Activated naive CD4-positive, alpha-beta T cell (primary cell): Measurements from ENCODE around the gene P3H4.
A peak's percentile ranks its signal among the peaks of the same experiment; 100 is the strongest.
"Not testable (repeated sequence)": the region's sequence is repeated elsewhere in the genome, so short reads cannot be mapped to it uniquely, and the experiment has no call there.

Experiments
- DNase-seq, 4 experiments: peaks; one replicate each; lab custom pipeline; 2025; lab: John Stamatoyannopoulos, UW

The P3H4 gene

DNA sequence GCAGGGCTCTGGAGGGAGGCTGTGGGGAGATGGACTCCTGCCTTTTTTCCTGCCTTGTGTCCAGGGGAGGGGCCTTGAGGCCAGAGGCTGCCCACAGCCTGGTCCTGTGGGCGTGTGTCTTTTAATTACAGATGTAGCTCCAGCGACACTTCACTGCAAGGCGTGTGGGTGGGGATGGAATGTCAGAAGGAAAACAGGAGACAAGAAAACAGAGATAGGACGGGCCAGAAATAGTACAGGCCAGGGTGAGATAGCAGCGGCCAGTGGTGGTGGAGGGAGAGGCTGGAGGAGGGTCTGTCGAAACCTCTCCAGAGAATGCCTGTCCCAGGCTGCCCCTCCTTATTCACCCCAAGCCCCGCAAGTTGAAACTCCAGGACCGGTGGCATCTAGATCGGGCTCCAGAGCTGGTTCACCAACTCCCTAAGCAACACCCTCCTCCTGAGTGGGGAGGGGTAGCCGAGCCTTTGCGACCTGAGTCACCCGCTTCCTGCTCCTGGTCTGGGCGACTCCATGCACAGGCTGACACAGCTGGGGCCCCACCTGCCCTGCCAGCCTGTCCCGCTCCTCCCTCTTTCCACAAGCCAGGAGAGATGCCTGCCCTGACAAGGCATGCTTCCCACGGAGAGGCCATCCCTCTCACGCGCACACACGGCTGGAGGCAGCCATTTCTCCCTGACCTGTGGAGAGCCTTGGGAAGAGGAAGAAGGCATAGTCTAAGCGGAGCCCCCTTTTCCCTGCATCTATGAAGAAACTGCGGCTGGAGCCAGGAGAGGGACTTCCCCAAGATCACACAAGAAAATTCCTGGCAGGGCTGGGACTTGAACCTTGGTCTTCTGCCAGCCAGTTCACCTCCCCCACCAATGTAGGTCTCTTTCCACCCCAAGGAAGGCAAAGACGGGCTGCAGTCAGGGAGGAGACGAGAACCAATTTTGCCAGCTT lies 18.6 kb downstream of the P3H4 start:
- DNase-seq: no peak

DNA sequence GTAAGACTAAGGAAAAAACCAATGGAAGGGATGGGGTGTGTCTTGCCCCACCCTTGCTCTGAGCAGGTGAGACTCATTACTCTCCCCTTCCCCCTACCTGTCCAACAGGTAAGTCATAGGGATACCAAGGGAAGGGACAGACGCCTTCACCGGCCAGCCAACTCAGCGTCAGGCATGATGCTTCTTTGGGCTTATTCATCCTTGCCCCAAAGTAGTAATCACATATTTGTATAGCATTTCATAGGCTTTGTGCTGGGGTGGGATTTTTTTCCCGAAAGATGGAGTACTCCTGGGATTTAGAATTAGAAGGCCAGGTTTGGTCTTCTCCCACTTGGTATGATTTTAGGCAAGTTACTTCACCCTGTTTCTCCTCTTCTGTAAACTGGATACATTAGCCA lies 24.7 kb downstream of the P3H4 start:
- no peak for DNase-seq

DNA sequence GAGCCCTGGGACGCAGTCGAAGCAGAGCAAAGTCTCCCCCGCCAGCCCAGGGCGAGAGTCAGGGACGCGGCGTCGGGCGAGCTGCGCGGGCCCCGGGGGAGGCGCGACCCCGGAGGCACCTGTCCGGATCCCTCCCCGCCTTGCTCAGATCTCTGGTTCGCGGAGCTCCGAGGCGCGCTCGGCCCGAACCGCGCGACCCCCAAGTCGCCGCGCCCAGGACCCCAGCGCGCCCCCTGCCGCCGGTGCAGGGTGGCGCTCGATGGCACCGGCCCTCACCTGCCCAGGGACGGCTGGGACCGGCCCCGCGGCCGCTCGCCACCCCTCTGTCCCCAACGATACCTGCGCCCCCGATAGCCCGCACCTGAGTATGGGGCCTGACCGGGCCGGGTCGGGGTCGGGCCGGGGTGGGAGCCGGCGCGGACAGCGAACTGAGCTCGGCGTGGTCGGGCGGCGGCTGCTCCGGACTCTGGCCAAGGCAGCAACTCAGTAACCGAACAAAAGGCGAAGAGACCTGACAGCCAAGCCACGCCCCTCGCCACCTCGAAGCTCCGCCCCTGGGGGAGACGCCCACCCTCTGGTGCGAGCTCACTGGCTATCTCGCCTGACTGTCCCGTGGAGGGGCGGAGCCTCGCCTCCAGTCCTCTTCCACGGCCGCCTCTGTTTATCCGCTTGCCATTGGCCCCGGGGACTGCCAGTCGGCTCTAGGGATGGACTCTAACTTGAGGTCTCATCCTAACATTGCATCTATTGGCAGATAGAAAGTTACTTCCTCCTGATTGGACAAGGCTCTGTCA lies 25.3 kb downstream of the P3H4 start, which contains the start of gene JUP:
Gene JUP (minus strand): TSS at position 485 of the 794 bp plus-strand sequence. CDS start 14,857 bp downstream, outside the sequence.
- DNase-seq: peak; percentile 62 to 84 (median 68)

DNA sequence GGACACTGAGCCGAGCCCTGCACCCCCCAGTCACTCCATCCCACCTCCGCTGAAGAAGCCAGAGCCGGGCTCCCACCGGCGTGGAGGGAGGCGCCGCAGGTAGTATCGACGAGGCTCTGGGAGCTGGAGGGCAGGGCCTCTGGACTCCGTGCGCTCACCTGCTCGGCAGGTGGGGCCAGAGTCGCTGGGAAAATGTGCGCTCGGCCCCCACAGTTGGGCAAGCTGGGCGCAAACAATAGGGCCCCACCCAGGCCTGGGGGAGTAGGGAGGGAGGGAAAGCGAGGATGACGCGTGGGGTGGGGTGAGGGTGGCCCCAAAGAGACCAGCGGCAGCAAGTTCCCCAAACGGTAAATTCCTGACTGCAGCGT lies 25.9 kb downstream of the P3H4 start:
- DNase-seq: no peak

DNA sequence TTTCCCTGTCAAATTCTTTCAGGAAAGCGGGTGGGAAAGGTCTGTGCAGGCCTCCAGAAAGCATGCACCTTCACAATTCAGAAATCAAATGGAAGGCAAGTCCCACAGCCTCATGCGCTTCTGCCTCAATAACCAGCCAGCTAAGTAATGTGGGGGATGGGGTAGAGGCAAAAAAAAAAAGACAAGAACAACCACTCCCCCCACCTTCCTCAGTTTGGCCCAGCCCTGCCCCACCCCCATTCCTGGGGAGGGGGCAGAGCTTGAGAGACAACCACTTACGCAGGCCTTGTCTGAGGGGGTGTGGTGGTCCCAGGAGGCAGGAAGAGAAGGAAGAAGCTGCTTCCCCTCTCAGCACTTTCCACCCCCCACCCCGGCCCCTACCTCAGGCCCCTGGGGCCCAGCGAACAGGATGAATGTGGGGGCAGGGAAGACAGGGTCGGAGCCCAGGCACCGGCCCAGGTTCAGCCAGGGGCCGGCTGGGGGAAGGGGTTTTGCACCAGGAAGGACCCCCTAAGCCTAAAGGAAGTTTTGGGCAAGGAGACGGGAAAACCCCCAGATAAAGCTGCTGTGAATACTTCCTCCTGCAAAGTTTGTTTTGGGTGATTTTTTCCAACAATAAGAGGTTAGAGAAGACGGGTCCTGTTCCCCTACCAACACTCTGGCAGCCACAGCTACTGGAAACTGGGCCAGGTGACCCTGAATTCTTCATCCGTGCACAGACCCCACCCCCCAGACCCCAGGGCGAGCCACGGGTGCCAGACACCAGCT lies 26.5 kb downstream of the P3H4 start:
- DNase-seq: no peak

DNA sequence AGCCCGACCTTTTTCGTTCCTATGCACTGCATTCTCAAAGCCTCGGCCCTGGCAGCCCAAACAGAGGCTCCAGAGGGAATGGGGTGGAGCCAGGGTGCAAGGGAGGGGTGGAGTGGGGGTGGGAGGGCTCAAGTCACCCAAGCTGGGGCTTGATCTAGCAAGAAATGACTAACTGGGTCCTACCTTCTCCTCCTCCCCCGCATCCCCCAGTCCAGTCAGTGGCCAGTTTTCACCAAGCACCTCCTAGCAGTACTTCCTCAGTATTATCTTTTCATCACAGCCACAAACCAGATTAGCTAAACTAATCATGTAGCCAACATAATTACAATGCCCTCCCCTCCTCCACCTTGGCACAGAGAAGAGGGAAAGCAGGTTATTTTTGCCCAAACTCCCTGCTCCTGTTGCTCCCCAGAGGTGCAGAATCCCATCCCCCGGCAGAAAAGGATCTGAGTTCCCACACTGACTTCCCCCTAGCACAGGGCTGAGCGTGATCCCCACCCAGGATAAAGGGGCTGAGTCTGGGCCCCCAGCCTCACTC lies 27.5 kb downstream of the P3H4 start:
- no peak for DNase-seq

DNA sequence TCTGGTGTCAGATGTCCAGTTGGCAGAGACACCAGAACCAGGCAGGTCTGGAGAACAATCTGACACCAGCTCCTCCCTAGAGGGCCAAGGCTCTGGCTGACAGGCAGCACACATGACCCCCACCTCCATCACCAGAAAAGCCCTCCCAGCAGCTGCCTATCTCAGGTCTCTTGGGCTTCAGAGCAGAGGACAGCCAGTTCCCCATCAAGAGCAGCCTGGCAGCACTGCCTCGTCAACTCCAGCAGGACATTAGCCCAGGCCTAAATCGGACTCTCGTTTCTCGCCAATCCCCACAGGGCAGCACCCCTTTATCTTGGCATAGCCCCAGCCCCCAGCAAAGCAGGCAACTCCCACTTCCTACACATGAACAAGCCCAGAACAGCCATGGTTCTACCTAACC lies 29.6 kb downstream of the P3H4 start:
- no peak for DNase-seq

DNA sequence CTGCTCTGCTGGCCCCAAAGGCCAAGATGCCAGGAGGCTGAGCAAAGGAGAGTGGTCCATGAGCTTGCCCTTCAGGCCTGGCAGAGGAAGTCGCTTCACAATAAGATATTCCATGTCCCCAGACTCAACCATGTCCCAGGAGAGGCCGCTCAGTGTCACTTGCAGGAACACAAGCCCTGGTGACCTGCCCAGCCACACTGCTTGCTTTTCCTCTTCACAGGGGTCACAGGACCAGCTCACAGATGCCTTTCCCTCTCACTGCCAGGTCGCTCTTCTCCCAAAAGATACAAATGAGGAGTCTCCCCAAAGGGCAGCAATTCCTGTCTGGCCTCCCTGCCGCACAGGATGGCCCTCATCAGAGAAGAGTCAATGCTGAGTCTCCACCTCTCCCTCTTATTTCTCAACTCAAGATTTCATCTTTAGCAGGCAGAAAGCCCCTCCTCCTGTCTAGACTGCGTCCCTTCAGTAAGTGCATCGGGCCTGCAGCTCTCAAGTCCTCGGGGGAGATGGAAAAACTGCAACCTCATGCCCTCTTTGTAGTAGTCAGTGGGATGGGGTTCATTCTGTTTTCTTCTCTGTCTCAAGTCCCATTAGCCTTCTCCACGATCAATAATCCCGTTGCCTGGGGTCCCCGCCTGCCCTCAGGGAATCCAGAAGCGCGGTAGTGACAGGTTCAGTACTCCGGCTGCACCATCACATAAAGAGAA lies 30.2 kb downstream of the P3H4 start:
- no peak for DNase-seq

DNA sequence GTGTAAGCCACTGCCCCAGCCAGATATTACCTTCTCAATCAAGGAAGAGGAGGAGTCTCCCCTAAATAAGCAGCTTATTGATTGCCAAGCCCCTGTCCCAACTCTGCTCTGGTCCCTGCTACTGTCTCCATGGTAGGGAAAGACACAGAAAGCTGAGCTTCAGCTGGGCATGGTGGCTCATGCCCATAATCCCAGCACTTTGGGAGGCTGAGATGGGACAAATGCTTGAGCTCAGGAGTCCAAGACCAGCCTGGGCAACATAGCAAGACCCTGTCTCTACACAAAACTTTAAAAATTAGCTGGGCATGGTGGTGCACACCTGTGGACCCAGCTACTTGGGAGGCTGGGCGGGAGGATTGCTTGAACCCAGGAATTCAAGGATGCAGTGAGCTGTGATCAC lies 31.8 kb downstream of the P3H4 start:
- DNase-seq: no peak

DNA sequence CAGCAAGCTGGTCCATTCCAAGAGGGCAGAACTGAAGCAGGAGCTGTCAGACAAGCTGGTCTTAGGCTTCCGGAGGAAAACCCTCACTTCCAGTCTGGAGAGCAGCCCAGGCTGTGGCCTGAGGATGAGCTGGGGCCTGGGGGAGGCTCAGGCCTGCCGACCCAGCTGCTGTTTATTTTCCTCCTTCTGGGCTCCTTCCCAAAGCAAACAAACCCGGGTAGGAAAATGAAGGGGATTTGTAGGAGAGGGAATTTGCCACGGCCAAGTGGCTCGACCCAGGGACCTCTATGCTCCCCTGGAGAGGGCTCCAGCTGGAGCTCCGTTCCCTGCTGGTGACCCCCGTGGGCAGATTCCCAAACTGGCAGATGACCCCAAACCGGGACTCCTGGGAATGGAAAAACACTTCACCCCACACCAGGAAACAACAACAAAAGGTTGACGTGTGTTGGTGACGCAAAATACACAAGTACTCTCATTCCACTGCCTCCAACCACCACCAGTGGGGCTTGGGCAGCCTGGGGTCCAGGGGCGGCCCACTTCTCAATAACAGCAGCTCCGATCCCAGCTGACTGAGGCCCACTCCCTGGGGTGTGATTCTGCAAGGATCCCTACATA lies 34.1 kb downstream of the P3H4 start:
- no peak for DNase-seq

DNA sequence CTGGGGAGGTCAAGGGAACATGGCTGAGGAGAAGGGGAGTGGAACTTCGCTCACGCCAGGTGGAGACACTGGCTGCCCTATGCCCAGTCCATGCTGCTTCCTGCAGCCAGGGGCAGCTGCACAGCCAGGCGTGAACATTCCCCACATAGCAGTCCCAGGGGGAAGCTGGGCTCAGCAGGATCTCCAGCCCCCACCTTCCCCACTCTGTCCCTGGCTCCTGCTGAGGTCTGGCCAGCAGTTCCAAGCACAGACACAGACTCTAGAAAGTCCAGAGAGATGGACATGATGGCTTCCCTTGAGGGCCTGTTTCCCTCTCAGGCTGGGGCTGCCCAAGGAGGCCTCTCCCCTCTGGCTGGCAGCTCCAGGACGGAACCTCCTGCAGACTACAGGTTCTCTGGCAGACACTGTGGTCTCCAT lies 34.6 kb downstream of the P3H4 start:
- no peak for DNase-seq

DNA sequence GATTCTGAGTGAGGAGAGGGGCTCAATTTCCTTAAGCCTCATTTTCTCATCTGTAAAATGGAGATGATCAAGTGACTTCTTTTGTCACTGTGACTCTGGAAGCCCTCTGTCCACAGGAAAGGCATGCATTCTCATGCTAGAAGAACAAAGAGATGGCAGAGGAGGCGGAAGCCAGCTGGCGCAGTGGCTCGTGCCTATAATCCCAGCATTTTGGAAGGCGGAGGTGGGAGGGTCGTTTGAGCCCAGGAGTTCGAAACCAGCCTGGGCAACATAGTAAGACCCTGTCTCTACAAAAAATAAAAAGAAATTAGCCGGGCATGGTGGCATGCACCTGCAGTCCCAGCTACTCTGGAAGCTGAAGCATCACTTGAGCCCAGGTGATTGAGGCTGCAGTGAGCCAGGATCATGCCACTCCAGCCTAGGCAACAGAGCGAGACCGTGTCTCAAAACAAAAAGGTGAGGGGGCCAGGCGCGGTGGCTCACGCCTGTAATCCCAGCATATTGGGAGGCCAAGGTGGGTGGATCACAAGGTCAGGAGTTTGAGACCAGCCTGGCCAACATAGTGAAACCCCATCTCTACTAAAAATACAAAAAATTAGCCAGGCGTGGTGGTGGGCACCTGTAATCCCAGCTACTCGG lies 35.4 kb downstream of the P3H4 start:
- DNase-seq: not testable (repeated sequence)

DNA sequence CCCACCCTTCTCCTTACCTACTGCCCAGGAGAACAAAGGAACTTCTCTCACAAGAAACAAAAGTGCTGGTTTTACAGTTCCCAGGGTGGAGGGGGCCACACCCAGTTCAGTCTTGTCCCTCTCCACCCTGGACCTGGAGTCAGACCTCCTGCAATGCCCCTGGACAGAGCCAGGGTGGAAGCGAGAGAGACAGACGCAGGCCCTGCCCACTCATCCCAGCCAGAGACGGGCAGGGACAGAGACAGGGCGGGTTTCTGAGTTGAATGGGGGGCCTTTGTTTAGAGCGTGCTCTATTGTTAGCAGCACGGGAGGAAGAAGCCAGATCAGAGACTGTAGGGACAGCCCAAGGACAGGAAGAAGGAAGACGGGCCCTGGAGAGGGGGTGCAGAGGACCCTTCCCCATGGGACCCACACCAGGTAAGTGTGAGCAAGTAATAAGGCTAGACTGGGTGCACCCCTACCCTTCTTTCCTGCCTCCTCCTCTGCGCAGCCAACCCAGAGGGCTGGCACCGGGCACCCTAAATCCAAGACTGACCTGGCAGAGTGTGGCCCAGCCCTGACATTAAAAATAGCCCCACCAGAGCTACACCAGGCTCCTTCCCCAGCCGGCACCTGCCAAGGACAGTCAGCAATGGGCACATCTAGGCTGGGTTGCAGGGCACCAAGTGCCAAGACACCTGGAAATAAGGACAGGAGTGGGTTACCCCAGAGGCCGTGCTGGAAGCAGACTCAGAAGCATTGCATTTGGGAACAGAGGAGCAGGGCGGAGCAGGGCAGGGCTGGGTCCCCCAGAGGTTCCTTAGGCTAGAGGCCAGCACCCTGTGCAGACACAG lies 36.1 kb downstream of the P3H4 start:
- no peak for DNase-seq

DNA sequence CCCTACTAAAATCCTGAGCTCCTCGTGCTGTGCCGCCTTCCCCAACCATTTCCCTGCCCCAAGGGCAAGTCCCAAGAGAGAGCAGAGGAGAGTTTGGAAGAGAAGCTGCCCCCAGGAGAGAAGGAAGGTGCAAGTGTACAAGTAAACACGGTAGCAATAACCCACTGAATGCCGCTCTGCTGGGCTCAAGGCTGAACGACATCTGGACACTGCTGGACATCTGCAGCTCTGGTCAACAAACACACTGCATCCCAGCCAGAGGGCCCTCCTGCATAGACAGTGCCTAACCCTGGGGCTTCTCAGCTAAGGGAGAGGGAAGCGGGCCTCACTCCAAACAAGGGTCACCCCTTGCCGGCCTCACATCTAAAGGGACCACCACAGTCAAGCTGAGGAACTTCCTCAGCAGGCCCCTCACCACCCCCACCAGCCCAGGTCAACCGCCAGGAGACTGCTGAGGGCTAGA lies 38.0 kb downstream of the P3H4 start:
- DNase-seq: no peak

DNA sequence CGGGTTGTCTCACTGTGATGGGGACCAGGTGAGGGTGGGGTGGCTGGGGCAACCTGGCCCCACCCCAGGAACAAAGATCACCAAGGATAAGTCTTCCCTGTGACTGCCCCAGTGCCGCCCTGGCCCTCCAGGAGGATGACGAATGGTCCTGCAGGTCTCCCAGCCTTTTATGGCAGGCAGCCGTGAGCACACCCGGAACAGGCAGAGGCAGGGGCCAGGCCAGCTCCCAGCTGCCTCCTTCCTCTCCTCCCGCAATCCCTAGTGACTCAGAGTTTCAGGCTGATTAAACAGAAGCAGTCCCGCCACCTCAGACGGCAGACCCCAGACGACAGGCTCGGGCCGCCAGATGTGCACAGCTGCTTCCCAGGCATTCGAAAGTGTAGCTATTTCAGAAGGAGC lies 38.6 kb downstream of the P3H4 start:
- no peak for DNase-seq

DNA sequence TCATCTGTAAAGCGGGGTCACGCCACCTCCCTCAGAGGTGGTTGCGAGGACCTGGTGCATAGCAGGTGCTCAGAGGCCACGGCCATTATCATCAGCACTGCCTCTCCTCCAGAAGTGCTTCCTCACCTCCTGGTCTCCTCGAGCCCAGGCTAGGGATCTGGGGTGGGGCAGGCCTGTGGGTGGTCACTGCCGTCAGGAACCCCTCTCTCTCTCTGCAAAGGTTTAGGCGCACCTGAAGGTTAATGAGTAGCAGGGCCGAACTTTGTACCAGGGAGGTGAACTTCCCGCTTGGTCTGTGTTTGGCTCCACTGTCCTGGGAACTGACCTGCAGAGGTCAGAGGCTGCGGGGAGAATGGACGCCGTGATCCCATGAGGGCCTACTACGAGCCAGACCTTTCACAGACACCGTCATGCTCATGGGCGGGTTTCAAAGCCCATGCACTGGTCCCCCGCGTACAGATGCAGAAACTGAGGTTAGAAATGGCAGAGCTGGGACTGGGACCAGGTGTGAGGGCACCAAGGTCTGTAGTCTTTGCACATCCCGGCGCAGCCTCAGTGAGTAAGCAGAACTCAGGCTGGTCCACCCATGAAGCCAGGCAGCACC lies 39.1 kb downstream of the P3H4 start:
- no peak for DNase-seq

DNA sequence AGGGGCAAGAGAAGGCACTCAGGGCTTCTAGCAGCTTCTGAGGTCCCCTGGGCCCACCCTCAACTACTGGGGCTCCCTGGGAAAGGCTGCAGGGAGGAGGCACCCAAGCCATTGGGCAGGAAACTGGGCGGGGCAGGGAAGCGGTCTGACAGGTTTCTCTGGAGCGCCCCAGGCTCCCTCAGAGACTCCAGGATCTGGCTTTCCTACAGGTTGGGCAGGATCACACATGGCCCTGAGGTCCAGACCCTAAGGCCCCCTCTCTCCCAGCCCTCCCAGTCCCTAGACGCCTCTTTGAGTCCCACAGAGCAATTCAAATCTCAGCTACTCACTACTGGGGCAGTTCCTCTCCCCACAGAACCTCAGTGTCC lies 39.5 kb downstream of the P3H4 start:
- no peak for DNase-seq

DNA sequence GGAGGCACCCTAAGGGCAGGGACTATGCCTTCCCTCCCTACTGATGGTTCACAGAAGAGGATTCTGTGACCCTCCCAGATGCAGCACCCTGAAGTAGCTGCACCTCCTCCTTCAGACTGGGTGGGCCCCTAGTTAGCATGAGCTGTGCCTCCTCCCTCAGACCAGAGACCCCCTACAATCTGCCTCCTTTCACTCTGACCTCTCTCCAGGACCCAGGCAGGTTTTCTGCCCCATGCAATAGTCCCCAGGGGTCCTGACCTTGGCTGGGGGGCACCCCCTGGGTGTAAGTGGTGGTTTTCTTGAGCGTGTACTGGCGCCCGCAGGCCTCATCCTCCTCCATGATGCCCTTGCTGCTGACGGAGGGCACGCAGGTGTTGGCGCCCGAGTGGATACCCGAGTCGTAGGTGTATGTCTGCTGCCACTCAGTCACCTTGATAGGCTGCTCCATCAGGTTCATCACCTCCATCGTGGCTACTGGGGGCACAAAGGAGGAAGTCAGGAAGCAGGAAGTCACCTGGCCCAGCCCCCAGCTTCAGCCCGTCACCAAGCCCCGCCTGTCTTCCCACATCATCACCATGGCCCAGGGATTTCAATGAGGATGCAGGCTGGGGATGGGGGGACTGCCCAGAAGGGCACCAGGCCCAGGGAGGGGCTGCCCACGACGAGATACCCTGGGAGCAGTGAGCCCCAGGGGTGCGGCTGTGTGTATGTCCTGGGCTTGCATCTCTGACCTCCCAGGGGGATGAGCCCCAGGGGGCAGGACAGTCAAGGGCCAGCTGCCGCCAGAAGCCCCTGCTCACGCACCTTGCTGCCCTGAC lies 40.2 kb downstream of the P3H4 start:
- DNase-seq: no peak
